Stimulated activated CD8-positive, alpha-beta memory T cell treated with anti-CD3 and anti-CD28 coated beads, Interleukin-2, amount 100 ng/mL, for 1 hour (primary cell): Measurements from ENCODE around the gene DNAJA1.
"Not testable (repeated sequence)": the region's sequence is repeated elsewhere in the genome, so short reads cannot be mapped to it uniquely, and the experiment has no call there.

Source experiments
- DNase-seq, 2 donors: peaks; one replicate each; pipeline ENCODE4 v3.0.0-alpha.2; 2020; ENCODE audit warnings: low read depth in 2 of 2

Gene DNAJA1

DNA sequence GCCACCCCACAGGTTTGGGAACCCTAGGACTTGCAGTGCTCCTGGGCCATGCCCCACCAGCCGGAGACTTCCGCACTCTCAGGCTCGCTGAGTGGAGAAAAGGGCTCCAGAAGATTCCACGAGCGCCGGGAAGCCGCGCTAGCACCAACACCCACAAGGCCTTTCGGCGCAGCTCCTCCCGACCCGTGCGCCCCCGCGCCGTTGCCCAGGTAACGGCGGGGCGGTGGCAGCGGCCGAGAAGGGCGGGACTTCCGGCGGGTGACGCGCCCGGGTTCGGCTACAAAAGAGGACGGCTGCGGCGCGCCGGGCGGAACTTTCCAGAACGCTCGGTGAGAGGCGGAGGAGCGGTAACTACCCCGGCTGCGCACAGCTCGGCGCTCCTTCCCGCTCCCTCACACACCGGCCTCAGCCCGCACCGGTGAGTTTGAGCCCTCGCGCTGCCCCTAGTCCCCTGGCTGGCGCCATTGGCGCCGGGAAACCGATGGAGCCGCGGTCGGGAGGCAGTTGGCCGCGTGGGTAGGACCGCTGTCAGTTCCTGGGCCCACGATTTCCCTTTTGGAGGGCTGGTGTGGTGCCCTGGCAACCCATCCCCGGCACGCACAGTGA lies at the start of gene DNAJA1:
Gene DNAJA1 (plus strand): TSS at position 308 of the 606 bp plus-strand sequence. CDS start 1,212 bp downstream, outside the sequence.
- DNase-seq = peak; percentile 93 to 95

GRCh38 chr9:32978051-32978450 lies 47.0 kb upstream of the DNAJA1 start:
- no peak for DNase-seq

- DNase-seq = no peak
Measured at GRCh38 chr9:32986971-32987370, 38.1 kb upstream of the DNAJA1 start.

DNA sequence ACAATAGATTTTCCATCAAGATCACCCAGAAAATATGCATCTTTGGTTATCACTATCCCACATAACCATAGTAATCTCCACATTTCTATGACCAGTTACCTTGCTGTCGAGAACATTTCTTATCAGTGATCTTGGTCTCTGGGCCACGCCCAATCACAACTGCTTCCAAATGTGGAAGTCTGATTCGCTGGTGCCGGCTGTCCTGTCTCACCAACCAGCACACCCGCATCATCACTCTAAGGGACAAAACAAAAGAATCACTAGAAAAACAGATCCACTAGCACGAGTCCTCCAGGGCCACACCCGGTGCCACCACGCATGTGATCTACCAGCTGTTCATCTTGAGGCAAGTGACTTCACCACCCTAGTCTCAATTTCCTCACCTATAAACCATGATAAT lies 35.4 kb upstream of the DNAJA1 start:
- DNase-seq = no peak

DNA sequence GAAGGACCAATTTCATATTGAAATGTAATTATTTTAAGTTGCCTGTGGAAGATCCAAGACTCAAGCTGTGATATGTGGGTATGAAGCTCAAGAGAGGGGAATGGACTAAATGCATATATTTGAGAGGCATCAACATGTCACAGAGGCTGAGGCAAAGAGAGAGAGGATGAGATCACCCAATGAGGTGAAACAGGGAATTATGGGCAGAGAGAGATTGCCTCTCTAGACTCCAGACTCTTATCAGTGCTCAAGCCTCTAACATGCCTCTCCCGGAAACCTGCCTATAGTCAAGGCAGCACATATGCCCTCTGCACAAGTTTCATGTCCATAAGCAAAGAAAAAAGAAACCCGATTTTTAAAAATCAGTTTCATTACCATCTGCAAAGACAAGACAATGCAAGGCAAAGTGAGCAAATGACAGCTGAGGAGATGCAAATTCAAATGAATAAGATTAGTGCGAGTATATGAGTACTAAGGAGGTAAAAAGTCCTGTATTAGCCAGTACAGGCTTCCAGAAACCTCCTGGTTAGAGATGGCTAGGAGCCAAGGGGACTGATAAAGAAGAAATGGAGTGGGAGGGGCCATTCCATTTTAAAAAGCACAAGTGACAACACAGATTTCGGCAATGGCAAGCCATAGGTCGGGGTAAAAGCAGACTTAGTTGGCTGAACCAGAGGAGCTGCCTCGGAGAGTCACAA lies 33.0 kb upstream of the DNAJA1 start:
- no peak for DNase-seq

DNA sequence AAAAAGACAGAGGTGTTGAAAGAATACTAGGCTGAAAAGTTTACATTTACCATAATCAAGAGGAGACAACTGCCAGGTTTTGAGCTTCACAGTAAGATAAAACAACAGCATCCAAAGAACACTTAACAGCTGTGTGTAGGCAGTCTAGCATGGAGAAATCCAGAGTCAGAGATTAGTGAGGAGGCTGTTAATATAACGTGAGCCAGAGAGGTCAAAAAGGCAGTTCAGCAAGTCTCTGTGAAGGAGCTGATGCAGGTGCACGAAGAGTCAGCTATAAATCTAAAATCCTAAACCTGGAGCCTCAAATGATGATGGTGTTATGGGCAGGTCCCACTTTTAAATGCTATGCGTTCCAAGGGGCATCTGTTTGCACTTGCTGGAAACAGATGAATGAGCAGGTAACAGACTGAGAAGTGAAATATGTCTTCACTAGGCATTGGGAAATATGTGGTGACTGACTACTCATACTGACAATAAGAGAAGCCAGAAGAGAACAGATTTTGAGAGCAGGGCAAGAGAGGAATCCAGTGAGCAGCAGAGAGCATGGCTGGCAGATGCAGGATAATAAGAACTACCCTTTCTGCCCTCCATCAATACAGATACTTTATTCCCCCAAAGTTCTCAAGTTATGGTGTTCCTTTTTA lies 32.4 kb upstream of the DNAJA1 start:
- no peak for DNase-seq

DNA sequence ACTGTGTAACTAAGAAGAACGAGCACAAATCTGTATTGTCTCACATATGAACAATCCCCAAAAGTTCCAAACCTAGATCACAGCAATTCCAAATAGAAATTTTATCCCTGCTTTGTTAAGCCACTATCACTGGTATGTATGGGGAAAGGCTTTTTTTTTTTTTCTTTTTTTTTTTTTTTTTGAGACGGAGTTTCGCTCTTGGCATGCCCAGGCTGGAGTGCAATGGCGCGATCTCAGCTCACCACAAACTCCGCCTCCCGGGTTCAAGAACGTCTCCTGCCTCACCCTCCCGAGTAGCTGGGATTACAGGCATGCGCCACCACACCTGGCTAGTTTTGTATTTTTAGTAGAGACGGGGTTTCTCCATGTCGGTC lies 24.4 kb upstream of the DNAJA1 start:
- not testable (repeated sequence) for DNase-seq

DNA sequence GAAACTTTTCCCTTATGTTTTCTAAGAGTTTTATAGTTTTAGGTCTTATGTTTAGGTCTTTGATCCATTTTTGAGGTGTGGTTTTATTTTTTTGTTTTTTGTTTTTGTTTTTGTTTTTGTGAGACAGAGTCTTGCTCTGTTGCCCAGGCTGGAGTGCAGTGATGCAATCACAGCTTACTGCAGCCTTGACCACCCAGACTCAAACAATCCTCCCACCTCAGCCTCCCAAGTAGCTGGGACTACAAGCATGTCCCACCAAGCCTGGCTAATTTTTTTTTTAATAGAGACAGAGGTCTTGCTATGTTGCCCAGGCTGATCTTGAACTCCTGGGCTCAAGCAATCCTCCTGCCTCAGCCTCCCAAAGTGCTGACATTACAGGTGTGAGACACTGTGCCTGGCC lies 19.7 kb upstream of the DNAJA1 start:
- DNase-seq = not testable (repeated sequence)

GRCh38 chr9:33007755-33008154 lies 17.3 kb upstream of the DNAJA1 start:
- no peak for DNase-seq

- no peak for DNase-seq
Measured at GRCh38 chr9:33011831-33012230, 13.2 kb upstream of the DNAJA1 start.

GRCh38 chr9:33012328-33013069 lies 12.6 kb upstream of the DNAJA1 start:
- DNase-seq = no peak

- no peak for DNase-seq
Measured at GRCh38 chr9:33013962-33014664, 11.0 kb upstream of the DNAJA1 start.

DNA sequence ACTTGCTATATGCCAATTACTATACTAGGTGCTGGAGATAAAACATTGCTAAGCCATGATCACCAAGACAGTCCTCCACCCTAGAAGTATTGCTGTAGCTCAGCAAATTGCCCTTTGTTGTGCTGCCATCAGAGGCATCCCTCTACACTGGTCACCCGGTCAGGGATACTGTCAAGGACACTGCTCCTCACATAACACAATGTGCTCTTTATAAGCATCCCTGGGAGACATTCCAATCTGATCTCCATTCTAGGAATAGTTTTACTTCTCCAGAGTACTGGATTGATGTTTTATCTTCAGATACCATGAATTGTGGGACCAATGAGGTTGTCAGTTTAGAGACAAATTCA lies 10.4 kb upstream of the DNAJA1 start:
- no peak for DNase-seq

DNA sequence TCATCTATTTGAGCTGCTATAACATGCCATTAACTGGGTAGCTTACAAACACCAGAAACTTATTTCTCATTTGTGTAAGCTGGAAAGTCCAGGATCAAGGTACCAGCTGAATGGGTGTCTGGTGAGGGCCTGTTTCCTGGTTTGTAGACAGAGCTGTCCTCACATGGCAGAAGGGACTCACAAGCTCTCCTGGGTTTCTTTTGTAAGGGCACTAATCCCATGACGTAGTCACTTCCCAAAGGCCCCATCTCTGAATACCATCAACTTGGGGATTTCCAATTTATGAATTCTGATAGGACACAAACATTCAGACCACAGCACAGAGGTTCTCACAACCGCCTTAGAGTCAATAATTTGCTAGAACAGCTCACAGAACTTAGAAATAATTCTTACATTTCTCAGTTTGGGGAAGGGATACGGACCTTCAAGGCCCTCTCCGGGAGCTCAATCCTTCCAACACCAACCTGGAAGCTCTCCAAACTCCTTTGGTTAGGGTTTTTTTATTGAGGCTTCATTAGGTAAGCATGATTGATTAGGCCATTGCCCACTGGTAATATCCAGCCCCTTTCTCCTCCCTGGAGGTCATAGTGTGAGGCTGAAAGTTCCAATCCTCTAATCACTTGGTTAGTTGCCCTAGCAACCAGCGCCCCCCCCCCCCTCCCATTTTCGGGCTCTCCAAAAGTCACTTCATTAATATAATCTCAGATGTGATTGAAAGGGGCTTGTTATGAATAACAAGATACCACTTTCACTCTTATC lies 7.6 kb upstream of the DNAJA1 start:
- no peak for DNase-seq

- DNase-seq = no peak
Measured at GRCh38 chr9:33019797-33020196, 5.3 kb upstream of the DNAJA1 start.

GRCh38 chr9:33022303-33022702 lies 2.8 kb upstream of the DNAJA1 start:
- DNase-seq = no peak

- DNase-seq = no peak
Measured at GRCh38 chr9:33022755-33023154, 2.3 kb upstream of the DNAJA1 start.

GRCh38 chr9:33023661-33024060 lies 1.4 kb upstream of the DNAJA1 start:
- DNase-seq = no peak

- DNase-seq = no peak
Measured at GRCh38 chr9:33024126-33024965, 727 bp upstream of the DNAJA1 start.
